Measurements from ENCODE around the gene CLDND2. TPM values are rescaled to one million over a fixed set of nuclear protein-coding genes. Genes with fewer than 3 reads are reported as not detected.

The CLDND2 gene
- total and polyA plus RNA-seq, 4 donors = 0.22 to 3.0 TPM; not detected in 2

GRCh38 chr19:51370230-51370629 is 1.4 kb upstream of the CLDND2 start:
- Histone ChIP-seq H3K4me1 (ENCODE audit: control insufficient read depth in 4 of 4, insufficient read depth in 4 of 4, low read length in 3 of 4) (peaks cover 0 to 18% (median 9%) of the 10 kb centered on the region in 4 donors), H3K27me3 (ENCODE audit: control insufficient read depth in 4 of 4, insufficient read depth in 4 of 4, low read length in 3 of 4) (no peaks in the 10 kb centered on the region), H3K4me3 (ENCODE audit: low read depth in 1 of 3, low read length in 3 of 3) (no peak overlapping the region), H3K27ac (ENCODE audit: low read depth in 1 of 2, low read length in 2 of 2) (no peak overlapping the region), H3K36me3 (ENCODE audit: control insufficient read depth in 4 of 4, insufficient read depth in 3 of 4, low read depth in 1 of 4, low read length in 3 of 4) (no peaks in the 10 kb centered on the region), H3K9me3 (ENCODE audit: control insufficient read depth in 4 of 4, low read length in 3 of 4) (no peaks in the 10 kb centered on the region), H3K9ac (ENCODE audit: low read depth in 1 of 2, low read length in 2 of 2) (no peak overlapping the region)
- DNase-seq (ENCODE audit: low spot score) = no peak
- TF ChIP-seq RXRA (IDR thresholded peaks at IDR 0.05) = no peak
- TF ChIP-seq FOXA2 (IDR thresholded peaks at IDR 0.05) = no peak
- TF ChIP-seq FOXA1 (IDR thresholded peaks at IDR 0.05) = no peak
- TF ChIP-seq HNF4G (IDR thresholded peaks at IDR 0.05) = no peak
- no peak for TF ChIP-seq NR2F2 (IDR thresholded peaks at IDR 0.05)
- 87% methylated on average over 4 of the region's 4 CpGs for WGBS

- Histone ChIP-seq H3K9ac (ENCODE audit: low read depth in 1 of 2, low read length in 2 of 2) (peak overlapping the region; percentile 86 to 98), H3K4me3 (ENCODE audit: low read depth in 1 of 3, low read length in 3 of 3) (peak overlapping the region; percentile 71 to 82 (median 78)), H3K9me3 (ENCODE audit: control insufficient read depth in 4 of 4, low read length in 3 of 4) (no peaks in the 10 kb centered on the region), H3K27me3 (ENCODE audit: control insufficient read depth in 4 of 4, insufficient read depth in 4 of 4, low read length in 3 of 4) (no peaks in the 10 kb centered on the region), H3K27ac (ENCODE audit: low read depth in 1 of 2, low read length in 2 of 2) (peak overlapping the region; percentile 98 to 99), H3K4me1 (ENCODE audit: control insufficient read depth in 4 of 4, insufficient read depth in 4 of 4, low read length in 3 of 4) (peaks cover 0 to 39% (median 24%) of the 10 kb centered on the region in 4 donors), H3K36me3 (ENCODE audit: control insufficient read depth in 4 of 4, insufficient read depth in 3 of 4, low read depth in 1 of 4, low read length in 3 of 4) (no peaks in the 10 kb centered on the region)
- WGBS = 3% methylated on average over 64 of the region's 64 CpGs
- DNase-seq (ENCODE audit: low spot score) = peak; percentile 99
- no peak for TF ChIP-seq ZBTB33 (IDR thresholded peaks at IDR 0.05)
- no peak for TF ChIP-seq HNF4G (IDR thresholded peaks at IDR 0.05)
- peak; percentile 91 for TF ChIP-seq SP1 (IDR thresholded peaks at IDR 0.05)
- peak; percentile 33 to 40 for TF ChIP-seq EGR1 (IDR thresholded peaks at IDR 0.05; ENCODE audit: low read depth in 2 of 2)
- no peak for TF ChIP-seq FOXA2 (IDR thresholded peaks at IDR 0.05)
- TF ChIP-seq NR2F2 (IDR thresholded peaks at IDR 0.05) = peak; percentile 3
- TF ChIP-seq REST (IDR thresholded peaks at IDR 0.05) = peak; percentile 88
- TF ChIP-seq RXRA (IDR thresholded peaks at IDR 0.05) = peak; percentile 37 to 63
- TF ChIP-seq FOXA1 (IDR thresholded peaks at IDR 0.05) = no peak
- TF ChIP-seq RAD21 (IDR thresholded peaks at IDR 0.05) = peak; percentile 52 to 56
- TF ChIP-seq GABPA (IDR thresholded peaks at IDR 0.05 in 1 of 2, conservative IDR thresholded peaks at IDR 0.05 in 1 of 2) = peak in 1 of 2 donors; percentile 57
- peak; percentile 25 for TF ChIP-seq TAF1 (conservative IDR thresholded peaks at IDR 0.05)
- TF ChIP-seq CTCF (IDR thresholded peaks at IDR 0.05; ENCODE audit: low read depth, low read length, missing input control) = peak; percentile 1
- no peak for TF ChIP-seq ATF3 (IDR thresholded peaks at IDR 0.05)
- peak in 1 of 2 donors; percentile 31 for TF ChIP-seq JUND (IDR thresholded peaks at IDR 0.05)
- TF ChIP-seq MAX (IDR thresholded peaks at IDR 0.05) = peak; percentile 78
- TF ChIP-seq HNF4A (conservative IDR thresholded peaks at IDR 0.05) = peak in 1 of 2 donors; percentile 42
- TF ChIP-seq YY1 (IDR thresholded peaks at IDR 0.05) = peak; percentile 59
Observed at GRCh38 chr19:51367565-51368365, 1.0 kb downstream of the CLDND2 start.
